ENCODE measurements around the gene CACYBP. TPM values are rescaled to one million over a fixed set of nuclear protein-coding genes. Genes with fewer than 3 reads are reported as not detected.

Gene CACYBP
- total RNA-seq, 1 donor: 96.9 TPM

GRCh38 chr1:174966008-174966572 lies 33.7 kb upstream of the CACYBP start:
- H3K4me3 ChIP-seq (ENCODE audit: low read length): peak overlapping the region; percentile 29

GRCh38 chr1:174967845-174968705 lies 31.7 kb upstream of the CACYBP start:
- H3K4me1 ChIP-seq (ENCODE audit: insufficient read depth, low read length): peaks cover 76% of the 10 kb centered on the region
- no peaks in the 10 kb centered on the region for H3K27me3 ChIP-seq (ENCODE audit: insufficient read depth, low read length)
- no peak overlapping the region for H3K4me3 ChIP-seq (ENCODE audit: low read length)
- no peaks in the 10 kb centered on the region for H3K9me3 ChIP-seq (ENCODE audit: low read depth, low read length)

More at GRCh38 chr1:174966008-174966572, 33.7 kb upstream of the CACYBP start:
- no peaks in the 10 kb centered on the region for H3K9me3 ChIP-seq (ENCODE audit: low read depth, low read length)
- H3K27me3 ChIP-seq (ENCODE audit: insufficient read depth, low read length): no peaks in the 10 kb centered on the region
- peaks cover 65% of the 10 kb centered on the region for H3K4me1 ChIP-seq (ENCODE audit: insufficient read depth, low read length)

- Histone ChIP-seq H3K9me3 (ENCODE audit: low read depth, low read length) (no peaks in the 10 kb centered on the region), H3K27me3 (ENCODE audit: insufficient read depth, low read length) (no peaks in the 10 kb centered on the region), H3K4me1 (ENCODE audit: insufficient read depth, low read length) (peaks cover 69% of the 10 kb centered on the region), H3K4me3 (ENCODE audit: low read length) (no peak overlapping the region)
Observed at GRCh38 chr1:174968750-174969244, 30.9 kb upstream of the CACYBP start.

- Histone ChIP-seq H3K4me1 (ENCODE audit: insufficient read depth, low read length) (peaks cover 61% of the 10 kb centered on the region), H3K4me3 (ENCODE audit: low read length) (no peak overlapping the region), H3K9me3 (ENCODE audit: low read depth, low read length) (no peaks in the 10 kb centered on the region), H3K27me3 (ENCODE audit: insufficient read depth, low read length) (no peaks in the 10 kb centered on the region)
Observed at GRCh38 chr1:174969977-174970376, 29.8 kb upstream of the CACYBP start.

- no peaks in the 10 kb centered on the region for H3K9me3 ChIP-seq (ENCODE audit: low read depth, low read length)
- H3K4me1 ChIP-seq (ENCODE audit: insufficient read depth, low read length): peaks cover 49% of the 10 kb centered on the region
- H3K4me3 ChIP-seq (ENCODE audit: low read length): no peak overlapping the region
- H3K27me3 ChIP-seq (ENCODE audit: insufficient read depth, low read length): no peaks in the 10 kb centered on the region
Observed at GRCh38 chr1:174971466-174971865, 28.3 kb upstream of the CACYBP start.

GRCh38 chr1:174971902-174972301 lies 27.8 kb upstream of the CACYBP start:
- Histone ChIP-seq H3K27me3 (ENCODE audit: insufficient read depth, low read length) (no peaks in the 10 kb centered on the region), H3K4me1 (ENCODE audit: insufficient read depth, low read length) (peaks cover 44% of the 10 kb centered on the region)

GRCh38 chr1:174974711-174975119 lies 25.0 kb upstream of the CACYBP start:
- Histone ChIP-seq H3K27me3 (ENCODE audit: insufficient read depth, low read length) (no peaks in the 10 kb centered on the region), H3K4me3 (ENCODE audit: low read length) (no peak overlapping the region), H3K9me3 (ENCODE audit: low read depth, low read length) (no peaks in the 10 kb centered on the region), H3K4me1 (ENCODE audit: insufficient read depth, low read length) (peaks cover 20% of the 10 kb centered on the region)

More at GRCh38 chr1:174971902-174972301, 27.8 kb upstream of the CACYBP start:
- no peak overlapping the region for H3K4me3 ChIP-seq (ENCODE audit: low read length)
- no peaks in the 10 kb centered on the region for H3K9me3 ChIP-seq (ENCODE audit: low read depth, low read length)

GRCh38 chr1:174975764-174976163 lies 24.0 kb upstream of the CACYBP start:
- Histone ChIP-seq H3K9me3 (ENCODE audit: low read depth, low read length) (no peaks in the 10 kb centered on the region), H3K4me1 (ENCODE audit: insufficient read depth, low read length) (peaks cover 14% of the 10 kb centered on the region), H3K27me3 (ENCODE audit: insufficient read depth, low read length) (no peaks in the 10 kb centered on the region), H3K4me3 (ENCODE audit: low read length) (no peak overlapping the region)

GRCh38 chr1:174976436-174977108 lies 23.2 kb upstream of the CACYBP start:
- Histone ChIP-seq H3K27me3 (ENCODE audit: insufficient read depth, low read length) (no peaks in the 10 kb centered on the region), H3K9me3 (ENCODE audit: low read depth, low read length) (no peaks in the 10 kb centered on the region), H3K4me1 (ENCODE audit: insufficient read depth, low read length) (peaks cover 7% of the 10 kb centered on the region), H3K4me3 (ENCODE audit: low read length) (no peak overlapping the region)

GRCh38 chr1:174982971-174983689 lies 16.6 kb upstream of the CACYBP start:
- Histone ChIP-seq H3K4me3 (ENCODE audit: low read length) (no peak overlapping the region), H3K4me1 (ENCODE audit: insufficient read depth, low read length) (no peaks in the 10 kb centered on the region), H3K27me3 (ENCODE audit: insufficient read depth, low read length) (no peaks in the 10 kb centered on the region), H3K9me3 (ENCODE audit: low read depth, low read length) (no peaks in the 10 kb centered on the region)

- Histone ChIP-seq H3K4me3 (ENCODE audit: low read length) (no peak overlapping the region), H3K4me1 (ENCODE audit: insufficient read depth, low read length) (peaks cover 4% of the 10 kb centered on the region), H3K9me3 (ENCODE audit: low read depth, low read length) (no peaks in the 10 kb centered on the region), H3K27me3 (ENCODE audit: insufficient read depth, low read length) (no peaks in the 10 kb centered on the region)
Observed at GRCh38 chr1:174984952-174985351, 14.8 kb upstream of the CACYBP start.

GRCh38 chr1:174988539-174988938 lies 11.2 kb upstream of the CACYBP start:
- H3K27me3 ChIP-seq (ENCODE audit: insufficient read depth, low read length): no peaks in the 10 kb centered on the region

GRCh38 chr1:174988986-174989385 lies 10.8 kb upstream of the CACYBP start:
- Histone ChIP-seq H3K4me3 (ENCODE audit: low read length) (no peak overlapping the region), H3K27me3 (ENCODE audit: insufficient read depth, low read length) (no peaks in the 10 kb centered on the region), H3K9me3 (ENCODE audit: low read depth, low read length) (no peaks in the 10 kb centered on the region), H3K4me1 (ENCODE audit: insufficient read depth, low read length) (peaks cover 4% of the 10 kb centered on the region)

More at GRCh38 chr1:174988539-174988938, 11.2 kb upstream of the CACYBP start:
- Histone ChIP-seq H3K9me3 (ENCODE audit: low read depth, low read length) (no peaks in the 10 kb centered on the region), H3K4me3 (ENCODE audit: low read length) (no peak overlapping the region), H3K4me1 (ENCODE audit: insufficient read depth, low read length) (peaks cover 4% of the 10 kb centered on the region)

- no peaks in the 10 kb centered on the region for H3K9me3 ChIP-seq (ENCODE audit: low read depth, low read length)
- no peaks in the 10 kb centered on the region for H3K27me3 ChIP-seq (ENCODE audit: insufficient read depth, low read length)
- peaks cover 4% of the 10 kb centered on the region for H3K4me1 ChIP-seq (ENCODE audit: insufficient read depth, low read length)
- H3K4me3 ChIP-seq (ENCODE audit: low read length): no peak overlapping the region
Observed at GRCh38 chr1:174989536-174990220, 10.1 kb upstream of the CACYBP start.
